Endothelial cell of umbilical vein (primary cell): ENCODE data around the gene DNAJC3. TPM values are rescaled to one million over a fixed set of nuclear protein-coding genes. Genes with fewer than 3 reads are reported as not detected.
A peak's percentile ranks its signal among the peaks of the same experiment; 100 is the strongest.

Experiments
- BruUV-seq: library from RNA; stranded (reverse); fragments of 400-500 nt; replicated peaks from 2 replicates; lab custom pipeline; 2021; lab: Mats Ljungman, UMichigan
- CTCF ChIA-PET: fragments of 300-600, 350-600 bp; sonication (Branson Sonifier 250); formaldehyde crosslinking; loops from one replicate; lab custom pipeline; 2021; ENCODE audit warnings: antibody characterized with exemption, inconsistent platforms; lab: Charles Lee
- POLR2A ChIA-PET: fragments of 300-600, 350-600 bp; sonication (Branson Sonifier 250); formaldehyde crosslinking; loops from one replicate; lab custom pipeline; 2021; ENCODE audit warnings: antibody characterized with exemption, inconsistent platforms; lab: Charles Lee
- DNase-seq: peaks from one replicate; pipeline ENCODE4 v3.0.0-alpha.2; 2011; ENCODE audit warnings: low read depth, low spot score
- FAIRE-seq: peaks from 2 replicates; lab custom pipeline; 2011; peaks lifted over from hg19 to GRCh38; lab: Jason Lieb, UNC
- H2AFZ ChIP-seq: 2 replicates; pipeline ENCODE4 v1.6.0; 2012; ENCODE audit warnings: low read depth, low read length, control low read depth, inconsistent platforms
- H3K27ac ChIP-seq: 2 replicates; pipeline ENCODE4 v1.5.1; 2011; ENCODE audit warnings: low read depth, mild to moderate bottlenecking, control low read depth, low read length, moderate library complexity; ENCODE audit not compliant: insufficient read depth
- H3K27me3 ChIP-seq, 2 experiments: 2 replicates each; pipeline versions ENCODE4 v1.6.0 to v1.6.1; 2011; ENCODE audit warnings: low read length in 2 of 2, mixed read lengths in 1 of 2; ENCODE audit not compliant: control insufficient read depth in 2 of 2, insufficient read depth in 2 of 2
- H3K36me3 ChIP-seq, 2 experiments: 2 replicates in 1 of 2; 3 replicates in 1 of 2; pipeline ENCODE4 v1.5.1; 2011; ENCODE audit warnings: low read length in 2 of 2, mild to moderate bottlenecking in 1 of 2, moderate library complexity in 1 of 2; ENCODE audit not compliant: control insufficient read depth in 2 of 2, insufficient read depth in 2 of 2; ENCODE audit errors: extremely low read depth in 1 of 2
- H3K4me1 ChIP-seq: 3 replicates; pipeline ENCODE4 v1.5.1; 2011; ENCODE audit warnings: mild to moderate bottlenecking, low read length; ENCODE audit not compliant: control insufficient read depth, insufficient read depth; ENCODE audit errors: extremely low read depth
- H3K4me2 ChIP-seq: 2 replicates; pipeline ENCODE4 v1.6.1; 2011; ENCODE audit warnings: low read length, control low read depth, mixed read lengths; ENCODE audit not compliant: insufficient read depth
- H3K4me3 ChIP-seq, 3 experiments: fragments of 200-600 bp in 1 of 3; sonication (generic), shearing (Covaris generic) in 1 of 3; replicated peaks in 1 of 3; 2 replicates each; pipeline ENCODE4 v1.5.1; 2011 to 2016; ENCODE audit warnings: control low read depth in 3 of 3, low read length in 3 of 3, mild to moderate bottlenecking in 2 of 3, inconsistent platforms in 1 of 3, low read depth in 1 of 3, moderate library complexity in 1 of 3; ENCODE audit not compliant: insufficient read depth in 1 of 3
- H3K79me2 ChIP-seq: 2 replicates; pipeline ENCODE4 v1.6.0; 2012; ENCODE audit warnings: low read length, inconsistent platforms; ENCODE audit not compliant: control insufficient read depth, insufficient read depth
- H3K9ac ChIP-seq: replicated peaks from 2 replicates; pipeline ENCODE3; 2011; ENCODE audit warnings: low read length, control low read depth; ENCODE audit not compliant: insufficient read depth; ENCODE audit errors: extremely low read depth
- H3K9me1 ChIP-seq: replicated peaks from 3 replicates; pipeline ENCODE4 v1.6.0; 2011; ENCODE audit warnings: mild to moderate bottlenecking, low read length; ENCODE audit not compliant: control insufficient read depth, insufficient read depth; ENCODE audit errors: extremely low read depth
- H3K9me3 ChIP-seq: replicated peaks from 2 replicates; pipeline ENCODE4 v1.5.1; 2012; ENCODE audit warnings: low read length, inconsistent platforms; ENCODE audit not compliant: control insufficient read depth, insufficient read depth
- H4K20me1 ChIP-seq: replicated peaks from 2 replicates; pipeline ENCODE3; 2011; ENCODE audit warnings: mild to moderate bottlenecking, low read length; ENCODE audit not compliant: control insufficient read depth, insufficient read depth; ENCODE audit errors: extremely low read depth
- EZH2 ChIP-seq: IDR thresholded peaks from 2 replicates; pipeline ENCODE4 v1.6.1; 2012; ENCODE audit warnings: borderline replicate concordance, low read depth, mild to moderate bottlenecking, moderate library complexity, low read length, inconsistent platforms; ENCODE audit not compliant: severe bottlenecking
- FOS ChIP-seq: IDR thresholded peaks from 2 replicates; pipeline ENCODE4 v1.6.1; 2011; ENCODE audit warnings: mild to moderate bottlenecking, low read length, moderate library complexity, borderline replicate concordance; ENCODE audit not compliant: insufficient read depth
- GATA2 ChIP-seq: IDR thresholded peaks from 2 replicates; pipeline ENCODE4 v1.7.0; 2011; ENCODE audit warnings: low read depth, mild to moderate bottlenecking, moderate library complexity, mixed read lengths, low read length; ENCODE audit not compliant: insufficient read length, insufficient read depth
- JUN ChIP-seq: IDR thresholded peaks from 2 replicates; pipeline ENCODE4 v1.6.1; 2011; ENCODE audit warnings: borderline replicate concordance, low read depth; ENCODE audit not compliant: insufficient read length, insufficient read depth
- MYC ChIP-seq: IDR thresholded peaks from one replicate; pipeline ENCODE4 v1.6.1; 2011; ENCODE audit warnings: mild to moderate bottlenecking, low read depth, low read length
- POLR2A ChIP-seq: IDR thresholded peaks from 2 replicates; pipeline ENCODE4 v1.6.1; 2012; ENCODE audit warnings: low read depth, mild to moderate bottlenecking, control low read depth, low read length
- POLR2AphosphoS5 ChIP-seq: IDR thresholded peaks from 2 replicates; pipeline ENCODE4 v1.6.1; 2012; ENCODE audit warnings: low read depth, mild to moderate bottlenecking, control low read depth, low read length, moderate library complexity; ENCODE audit not compliant: insufficient read depth
- dilution Hi-C: fragments of 300-500 bp; cut with MboI; formaldehyde crosslinking; loops from one replicate; pipeline ENCODE4 v1.15.0; 2019; ENCODE audit warnings: low sequenced_read_pairs; ENCODE audit not compliant: extremely low pct_ligation_motif_present
- intact Hi-C: fragments of 100-400 bp; cut with micrococcal nuclease; formaldehyde crosslinking; loops from one replicate; pipeline ENCODE4 v1.10.0; 2022
- polyA plus RNA-seq, 4 experiments: library from polyadenylated mRNA; depleted of rRNA in 3 of 4; stranded (reverse) in 3 of 4; unstranded in 1 of 4; fragments of >200 nt; gene quantifications; 2 replicates each; pipeline versions ENCODE4 v1.2.1 to v1.2.3, GENCODE V29; 2011 to 2012; ENCODE audit warnings: missing spikeins in 1 of 4
- total RNA-seq: library from RNA; stranded (reverse); gene quantifications from 2 replicates; pipeline ENCODE4 v1.2.3, GENCODE V29; 2021
- TF ChIP-seq, protein P1 (sequence below): IDR thresholded peaks from 2 replicates; pipeline ENCODE4 v1.6.1; 2011; ENCODE audit not compliant: insufficient read depth, insufficient read length
- TF ChIP-seq, protein P2 (sequence below), 2 donors: IDR thresholded peaks; 1 replicate in 1 of 2; 2 replicates in 1 of 2; pipeline ENCODE4 v1.5.1; 2011; ENCODE audit warnings: low read length in 2 of 2, mild to moderate bottlenecking in 2 of 2, moderate library complexity in 2 of 2, control low read depth in 1 of 2, inconsistent platforms in 1 of 2, low read depth in 1 of 2; ENCODE audit not compliant: insufficient read depth in 1 of 2; ENCODE audit errors: extremely low read depth in 1 of 2

DNAJC3 gene
- total and polyA plus RNA-seq, 2 donors (not counting 3 experiments of a cell fraction or from before 2014, with no cell fraction given): 17.0 to 51.2 TPM

DNA sequence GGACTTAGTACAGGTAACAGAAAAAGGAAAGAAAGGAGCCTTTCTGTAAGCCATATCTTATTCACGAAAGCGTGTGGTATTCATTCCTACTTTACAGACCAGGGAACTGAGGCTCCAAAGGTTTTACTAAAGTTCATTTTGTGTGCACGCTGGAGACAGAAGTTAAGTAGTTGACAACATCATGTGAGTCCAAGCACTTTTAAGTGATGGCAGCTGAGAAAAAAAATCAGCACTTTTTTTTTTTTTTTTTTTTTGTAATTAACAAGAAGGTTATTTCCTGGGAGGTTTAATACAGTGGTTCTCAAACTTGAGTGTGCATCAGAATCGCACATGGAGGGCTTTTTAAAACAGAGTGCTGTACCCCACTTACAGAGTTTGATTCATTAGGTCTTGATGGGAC lies 2.0 kb downstream of the DNAJC3 start:
- BruUV-seq: no TSS peak
- peaks cover 2% of the 10 kb centered on the region for H4K20me1 ChIP-seq
- no peak overlapping the region for H3K27ac ChIP-seq
- H3K4me3 ChIP-seq: peak overlapping the region in 1 of 3 experiments; percentile 88
- dilution Hi-C loops: no loop called here
- H3K9ac ChIP-seq: no peak overlapping the region
- H3K27me3 ChIP-seq: no peaks in the 10 kb centered on the region
- H3K9me3 ChIP-seq: no peaks in the 10 kb centered on the region
- intact Hi-C loops: loop anchor here (2.0 kb wide), 1 partner anchor 968 kb away; no protein-coding TSS in a partner anchor
- FAIRE-seq (no peak), DNase-seq (peak; percentile 9)
- H3K36me3 ChIP-seq: no peaks in the 10 kb centered on the region
- peaks cover 23% of the 10 kb centered on the region for H3K4me1 ChIP-seq
- CTCF ChIA-PET: no interaction called here
- H3K9me1 ChIP-seq: no peaks in the 10 kb centered on the region
- POLR2A ChIA-PET: no interaction called here
- H2AFZ ChIP-seq: no peak overlapping the region
- no peak for TF ChIP-seq GATA2
- TF ChIP-seq, protein P1, sequence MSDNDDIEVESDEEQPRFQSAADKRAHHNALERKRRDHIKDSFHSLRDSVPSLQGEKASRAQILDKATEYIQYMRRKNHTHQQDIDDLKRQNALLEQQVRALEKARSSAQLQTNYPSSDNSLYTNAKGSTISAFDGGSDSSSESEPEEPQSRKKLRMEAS: no peak
- no peak for TF ChIP-seq MYC
- TF ChIP-seq FOS: no peak
- no peak for TF ChIP-seq POLR2A
- no peak for TF ChIP-seq POLR2AphosphoS5
- TF ChIP-seq EZH2: no peak
- TF ChIP-seq JUN: no peak
- TF ChIP-seq, protein P2, sequence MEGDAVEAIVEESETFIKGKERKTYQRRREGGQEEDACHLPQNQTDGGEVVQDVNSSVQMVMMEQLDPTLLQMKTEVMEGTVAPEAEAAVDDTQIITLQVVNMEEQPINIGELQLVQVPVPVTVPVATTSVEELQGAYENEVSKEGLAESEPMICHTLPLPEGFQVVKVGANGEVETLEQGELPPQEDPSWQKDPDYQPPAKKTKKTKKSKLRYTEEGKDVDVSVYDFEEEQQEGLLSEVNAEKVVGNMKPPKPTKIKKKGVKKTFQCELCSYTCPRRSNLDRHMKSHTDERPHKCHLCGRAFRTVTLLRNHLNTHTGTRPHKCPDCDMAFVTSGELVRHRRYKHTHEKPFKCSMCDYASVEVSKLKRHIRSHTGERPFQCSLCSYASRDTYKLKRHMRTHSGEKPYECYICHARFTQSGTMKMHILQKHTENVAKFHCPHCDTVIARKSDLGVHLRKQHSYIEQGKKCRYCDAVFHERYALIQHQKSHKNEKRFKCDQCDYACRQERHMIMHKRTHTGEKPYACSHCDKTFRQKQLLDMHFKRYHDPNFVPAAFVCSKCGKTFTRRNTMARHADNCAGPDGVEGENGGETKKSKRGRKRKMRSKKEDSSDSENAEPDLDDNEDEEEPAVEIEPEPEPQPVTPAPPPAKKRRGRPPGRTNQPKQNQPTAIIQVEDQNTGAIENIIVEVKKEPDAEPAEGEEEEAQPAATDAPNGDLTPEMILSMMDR (IDR thresholded peaks at IDR 0.05; ENCODE audit: extremely low read depth in 1 of 2, insufficient read depth in 1 of 2, low read depth in 1 of 2, low read length in 2 of 2): no peak
- H3K4me2 ChIP-seq: peak overlapping the region; percentile 58
- H3K79me2 ChIP-seq: peaks cover 55% of the 10 kb centered on the region
